Suppressor macrophage treated with lipopolysaccharide for 1 hour (primary cell): ENCODE data around the gene SYNC.

Experiments used
- DNase-seq, 3 donors: peaks; one replicate each; pipeline ENCODE4 v3.0.0-alpha.2; 2020 to 2022

Gene SYNC

DNA sequence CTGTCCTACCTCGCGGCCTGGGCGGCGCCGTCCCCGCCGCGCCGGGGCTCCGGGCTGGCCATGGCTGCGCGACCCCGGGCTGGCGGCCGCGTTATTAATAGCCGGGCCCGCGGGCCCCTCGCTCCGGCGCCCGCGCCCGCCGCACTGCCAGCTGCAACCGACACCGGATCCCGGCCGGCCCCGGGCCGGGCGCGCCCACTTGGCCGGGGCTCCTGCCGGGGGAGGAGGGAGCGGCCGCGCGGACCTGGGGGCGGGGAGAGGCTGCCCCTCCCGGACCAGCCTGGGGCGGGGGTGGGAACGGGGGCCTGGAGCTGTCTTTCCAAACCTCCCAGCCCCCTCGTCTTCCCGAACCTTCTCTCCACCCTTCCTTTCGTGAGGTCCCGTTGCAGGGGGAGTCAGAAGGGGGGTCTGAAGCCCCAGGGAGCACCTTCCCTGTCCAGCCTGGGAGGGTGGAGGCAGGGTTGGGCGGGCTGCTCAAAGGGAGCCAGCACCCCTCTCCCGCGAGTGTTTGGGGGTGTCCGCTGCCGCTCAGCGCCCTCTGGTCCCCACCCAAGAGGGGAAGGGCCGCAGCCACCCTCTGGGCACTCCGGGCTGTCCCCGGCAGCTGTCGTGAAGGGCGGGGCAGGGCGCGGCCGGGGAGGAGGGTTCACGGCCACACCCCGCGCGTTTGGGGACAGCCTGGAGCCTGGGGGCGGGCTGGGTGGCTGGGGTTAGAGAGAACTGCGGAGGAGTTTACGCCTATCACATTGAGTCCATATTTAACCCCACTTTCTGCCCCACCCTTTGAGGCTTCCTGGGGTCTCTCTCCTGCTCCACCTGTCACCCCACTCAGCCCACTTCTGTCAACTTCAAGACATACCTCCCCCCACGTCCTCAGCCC lies at the start of gene SYNC:
SYNC (minus strand) TSS at position 172 of the 880 bp plus-strand sequence; CDS start at position 62, 110 bp downstream.
- DNase-seq = peak; percentile 49 to 80 (median 55)

DNA sequence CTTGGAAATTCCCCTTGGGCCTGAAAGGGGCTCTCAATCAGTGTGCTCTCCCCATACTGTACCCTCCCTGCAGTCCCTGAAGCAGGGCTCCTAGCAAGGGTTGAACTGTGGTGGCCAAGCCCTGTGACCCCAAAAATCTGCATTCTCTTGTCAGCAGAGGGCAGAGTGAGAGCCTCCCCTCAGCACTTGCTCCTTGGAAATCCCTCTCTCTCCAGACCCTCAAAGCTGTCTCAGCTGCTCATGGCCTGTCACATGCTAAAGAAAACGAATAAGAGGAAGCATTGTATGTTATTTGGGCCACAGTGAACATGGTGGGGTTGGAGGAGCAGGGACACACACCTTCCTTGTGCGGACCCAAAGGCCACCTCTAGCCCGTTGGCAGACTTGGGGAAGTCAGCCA lies 47.2 kb upstream of the SYNC start:
- peak in 1 of 3 donors; percentile 16 for DNase-seq

DNA sequence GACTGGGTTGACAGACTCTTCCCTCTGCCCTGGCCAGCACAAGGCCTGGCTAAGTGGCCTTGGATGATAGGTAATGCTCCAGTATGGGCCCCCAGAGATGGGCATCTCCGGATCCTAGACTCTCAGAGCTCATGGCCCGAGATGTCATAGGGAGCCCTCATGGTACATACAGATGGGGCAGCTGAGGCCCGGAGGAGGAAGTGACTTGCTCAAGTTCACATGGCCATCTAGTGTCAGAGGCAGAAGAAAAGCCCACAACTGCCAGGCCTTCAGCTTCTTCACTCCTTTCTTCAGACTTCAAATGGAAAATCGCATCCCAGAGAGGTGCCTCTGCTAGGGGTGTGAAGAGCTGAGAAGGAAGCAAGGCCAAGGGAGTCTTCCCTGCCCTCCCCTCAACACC lies 46.8 kb upstream of the SYNC start:
- peak in 2 of 3 donors; percentile 33 to 44 for DNase-seq

DNA sequence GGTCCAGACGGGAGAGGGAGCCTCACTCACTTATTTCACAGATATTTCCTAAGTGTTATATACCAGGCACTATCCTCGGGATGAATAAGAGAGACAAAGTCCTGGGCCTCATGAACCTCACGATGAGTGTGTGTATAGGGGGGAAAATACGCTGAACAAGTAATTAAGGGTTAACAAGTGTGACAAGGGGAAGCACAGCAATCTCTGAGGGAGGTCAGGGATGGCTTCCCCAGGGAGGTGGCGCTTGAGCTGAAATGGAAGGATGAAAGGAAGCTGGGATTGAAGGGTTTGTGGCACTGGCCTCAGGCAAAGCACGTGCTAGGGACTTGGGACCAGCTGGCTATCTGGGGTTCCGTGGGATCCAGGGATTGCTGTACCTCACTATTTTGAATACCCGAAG lies 46.4 kb upstream of the SYNC start:
- peak in 1 of 3 donors; percentile 8 for DNase-seq

DNA sequence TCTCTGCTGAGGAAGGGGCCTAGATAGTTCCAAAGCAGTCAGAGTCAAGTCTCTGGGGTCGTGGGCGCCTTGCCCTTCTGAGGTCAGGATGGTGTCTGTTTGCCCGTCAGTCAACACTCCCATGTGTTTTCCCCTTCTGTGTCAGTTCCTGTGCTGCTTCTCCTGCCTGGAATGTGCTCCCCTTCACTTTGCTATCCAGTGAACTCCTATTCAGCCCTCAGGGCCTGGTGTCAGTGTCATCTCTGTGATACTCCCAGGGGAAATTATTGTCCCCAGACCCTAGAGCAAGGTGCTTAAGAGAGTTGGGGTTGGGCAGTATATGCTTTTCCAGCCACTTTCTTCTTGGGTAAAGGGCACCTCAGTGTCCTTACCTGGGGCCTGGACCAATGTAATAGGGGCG lies 45.8 kb upstream of the SYNC start:
- DNase-seq = peak in 1 of 3 donors; percentile 17

DNA sequence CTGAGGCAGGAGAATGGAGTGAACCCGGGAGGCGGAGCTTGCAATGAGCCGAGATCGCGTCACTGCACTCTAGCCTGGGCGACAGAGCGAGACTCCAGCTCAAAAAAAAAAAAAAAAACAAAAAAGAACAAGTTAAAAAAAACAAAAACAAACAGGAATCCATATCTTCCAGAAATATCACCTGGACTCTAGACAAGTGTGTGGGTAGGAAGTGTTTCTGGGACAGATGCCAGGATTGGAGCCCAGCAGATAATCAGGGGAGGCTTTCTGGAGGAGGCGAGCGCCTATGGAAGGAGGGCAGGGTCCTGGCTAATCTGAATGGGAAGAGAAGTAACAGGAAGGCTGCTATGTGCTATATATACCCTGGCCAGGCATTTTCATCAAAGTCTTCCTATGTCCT lies 43.6 kb upstream of the SYNC start:
- peak in 1 of 3 donors; percentile 10 for DNase-seq

DNA sequence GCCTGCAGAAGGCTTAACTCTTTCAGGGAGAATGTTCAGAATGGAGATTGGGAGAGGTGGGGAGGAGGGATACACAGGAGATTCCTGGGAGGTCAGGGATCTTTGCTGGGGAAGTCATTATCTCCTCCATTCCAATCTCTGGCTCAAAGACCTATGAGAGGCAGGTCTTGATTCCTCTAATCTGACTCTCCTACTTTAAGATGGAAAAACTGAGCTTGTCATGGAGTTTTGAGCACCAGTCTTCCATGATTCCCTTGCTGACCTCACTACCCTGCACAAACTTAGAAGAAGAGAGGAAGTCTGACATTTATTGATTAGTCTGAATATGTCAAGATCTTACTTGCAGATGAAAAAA lies 41.5 kb upstream of the SYNC start:
- DNase-seq = no peak

DNA sequence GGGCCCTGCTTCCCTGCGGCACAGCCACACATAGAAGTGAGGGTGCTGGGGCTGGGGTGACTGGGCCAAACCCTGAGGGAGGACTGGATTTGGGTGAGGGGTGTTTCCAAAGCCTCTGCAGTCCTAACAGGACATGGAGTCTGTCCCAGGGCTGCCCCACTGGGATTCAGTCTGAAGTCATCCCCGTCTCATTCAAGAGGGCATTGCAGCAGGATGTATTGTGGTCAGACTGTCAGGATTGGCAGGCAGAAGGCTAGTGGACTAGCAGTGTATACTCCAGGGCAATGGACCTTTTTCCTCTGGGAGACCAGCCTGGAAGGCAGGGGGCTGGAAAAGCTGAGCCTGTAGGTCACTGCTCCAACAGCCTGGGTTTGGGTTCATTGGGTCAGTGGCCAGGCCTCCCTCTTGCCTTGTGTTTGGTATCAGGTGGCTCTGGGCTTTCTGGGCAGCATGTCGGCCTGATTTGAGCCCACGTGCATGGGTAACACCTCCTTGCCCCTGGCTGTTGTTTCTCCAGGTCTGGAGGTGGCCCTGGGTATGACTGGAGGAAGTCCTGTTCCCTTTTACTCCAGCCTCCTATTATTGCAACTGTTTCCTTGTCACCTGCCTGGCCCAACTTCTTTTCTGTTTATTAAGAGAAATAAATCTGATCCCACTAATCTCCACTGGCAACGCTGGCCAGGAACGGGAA lies 41.0 kb upstream of the SYNC start:
- DNase-seq = no peak

DNA sequence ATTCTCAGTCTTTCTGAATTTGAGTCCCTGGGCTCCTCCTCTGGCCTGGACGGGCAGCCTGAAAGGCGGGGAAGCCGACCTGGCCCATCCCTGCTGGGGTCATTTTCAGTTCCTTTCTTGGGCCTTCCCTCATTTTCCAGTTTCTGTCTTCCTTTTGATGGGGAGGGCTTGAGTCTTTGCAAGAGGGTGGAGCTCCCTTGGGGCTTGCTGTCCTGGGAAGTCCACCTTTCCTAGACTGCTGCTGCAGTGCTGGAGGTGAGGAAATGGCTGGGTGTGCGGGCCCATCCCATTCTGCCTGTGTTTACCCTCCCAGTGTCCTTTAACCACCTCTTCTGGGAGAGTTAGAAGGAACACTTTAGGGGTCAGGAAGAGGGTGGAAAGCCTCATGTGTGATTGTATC lies 40.4 kb upstream of the SYNC start:
- DNase-seq = peak in 2 of 3 donors; percentile 19 to 46

DNA sequence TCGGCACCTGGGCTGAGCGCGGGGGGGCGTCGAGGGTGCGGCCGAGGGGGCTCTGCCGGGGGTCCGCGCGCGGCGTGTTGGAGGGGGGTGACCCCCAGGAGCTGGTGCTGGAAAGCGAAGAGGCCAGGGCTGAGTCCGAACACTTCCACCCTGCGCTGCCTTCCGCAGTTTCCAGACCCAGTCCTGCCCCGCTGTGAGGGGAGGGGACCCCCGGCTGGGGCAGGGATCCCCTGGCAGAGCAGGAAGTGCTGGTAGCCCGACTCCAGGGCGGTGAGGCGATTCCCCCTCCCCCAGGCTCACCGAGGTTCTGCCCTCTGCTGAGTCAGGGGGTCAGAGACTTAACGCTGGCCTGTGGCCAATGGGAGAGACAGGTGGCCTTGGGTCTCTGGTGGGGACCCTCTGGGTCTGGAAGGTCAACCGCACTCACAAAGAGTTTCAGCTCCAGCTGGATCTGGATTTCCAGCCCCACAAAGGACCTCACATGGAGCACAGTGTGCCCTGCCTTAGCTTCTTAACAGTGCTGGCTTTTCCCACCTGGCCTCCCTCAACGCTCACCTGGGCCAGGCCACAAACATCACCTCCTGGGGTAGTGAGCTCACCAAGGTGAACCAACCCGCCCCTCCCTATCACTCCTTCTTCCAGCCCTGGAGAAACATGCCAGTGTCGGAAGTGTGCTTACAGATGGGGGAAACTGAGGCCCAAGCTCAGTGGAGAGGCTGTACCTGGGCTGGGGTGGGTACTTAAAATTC lies 39.8 kb upstream of the SYNC start:
- peak in 2 of 3 donors; percentile 18 to 26 for DNase-seq

DNA sequence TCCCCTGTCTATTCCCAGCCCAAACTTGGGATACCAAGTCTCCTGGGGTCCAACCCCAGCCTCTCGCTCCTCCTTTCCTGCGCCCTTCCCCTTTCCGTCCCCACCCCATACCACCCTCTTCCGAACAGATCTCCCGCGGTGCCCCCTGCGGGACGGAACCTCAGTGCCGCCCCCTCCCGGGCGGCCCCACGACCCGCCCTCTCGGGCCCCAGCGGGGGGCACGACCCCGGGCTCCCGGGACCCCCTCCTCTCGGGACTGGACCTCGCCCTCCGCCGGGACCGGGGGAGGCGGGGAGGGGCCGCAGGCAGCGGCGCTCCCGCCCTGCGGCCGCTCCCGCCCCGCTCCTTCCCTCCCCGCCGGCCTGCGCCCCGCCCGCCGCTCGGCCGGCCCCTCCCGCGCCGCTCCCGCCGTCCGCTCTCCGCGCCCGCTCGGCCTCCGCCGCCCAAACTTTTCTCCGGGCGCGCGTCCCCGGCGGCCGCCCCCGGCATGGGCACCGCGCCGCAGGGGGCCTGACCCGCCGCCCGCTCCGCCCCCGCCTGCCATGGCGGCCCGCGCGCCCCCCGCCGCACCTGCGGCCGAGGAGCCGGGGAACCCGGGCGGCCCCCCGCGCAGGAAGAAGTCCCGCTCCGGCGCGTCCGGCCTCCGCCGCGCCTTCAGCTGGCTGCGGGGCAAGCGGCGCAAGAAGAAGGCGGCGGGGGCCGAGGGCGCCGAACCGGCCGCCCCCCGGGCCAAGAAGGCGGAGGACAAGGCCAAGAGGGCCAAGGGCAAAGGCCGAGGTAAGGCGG lies 39.0 kb upstream of the SYNC start:
- DNase-seq = peak; percentile 25 to 74 (median 46)

DNA sequence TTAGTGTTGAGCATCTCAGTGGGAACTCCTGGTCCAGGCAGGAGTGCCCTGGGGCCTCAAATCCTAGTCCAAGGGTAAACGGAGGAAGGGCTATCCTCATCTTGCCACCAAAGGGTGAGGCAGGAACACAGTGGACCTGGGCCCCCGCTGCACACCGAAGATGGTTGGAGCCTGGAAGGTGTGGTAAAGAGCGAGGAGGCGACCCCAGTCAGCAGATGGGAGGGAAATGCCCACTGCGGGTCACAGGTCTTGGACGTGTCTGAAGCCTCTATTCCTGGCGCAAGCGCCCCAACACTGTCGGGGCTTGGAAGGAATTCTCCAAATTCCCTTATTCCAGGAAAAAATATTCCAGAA lies 38.5 kb upstream of the SYNC start:
- DNase-seq = no peak

DNA sequence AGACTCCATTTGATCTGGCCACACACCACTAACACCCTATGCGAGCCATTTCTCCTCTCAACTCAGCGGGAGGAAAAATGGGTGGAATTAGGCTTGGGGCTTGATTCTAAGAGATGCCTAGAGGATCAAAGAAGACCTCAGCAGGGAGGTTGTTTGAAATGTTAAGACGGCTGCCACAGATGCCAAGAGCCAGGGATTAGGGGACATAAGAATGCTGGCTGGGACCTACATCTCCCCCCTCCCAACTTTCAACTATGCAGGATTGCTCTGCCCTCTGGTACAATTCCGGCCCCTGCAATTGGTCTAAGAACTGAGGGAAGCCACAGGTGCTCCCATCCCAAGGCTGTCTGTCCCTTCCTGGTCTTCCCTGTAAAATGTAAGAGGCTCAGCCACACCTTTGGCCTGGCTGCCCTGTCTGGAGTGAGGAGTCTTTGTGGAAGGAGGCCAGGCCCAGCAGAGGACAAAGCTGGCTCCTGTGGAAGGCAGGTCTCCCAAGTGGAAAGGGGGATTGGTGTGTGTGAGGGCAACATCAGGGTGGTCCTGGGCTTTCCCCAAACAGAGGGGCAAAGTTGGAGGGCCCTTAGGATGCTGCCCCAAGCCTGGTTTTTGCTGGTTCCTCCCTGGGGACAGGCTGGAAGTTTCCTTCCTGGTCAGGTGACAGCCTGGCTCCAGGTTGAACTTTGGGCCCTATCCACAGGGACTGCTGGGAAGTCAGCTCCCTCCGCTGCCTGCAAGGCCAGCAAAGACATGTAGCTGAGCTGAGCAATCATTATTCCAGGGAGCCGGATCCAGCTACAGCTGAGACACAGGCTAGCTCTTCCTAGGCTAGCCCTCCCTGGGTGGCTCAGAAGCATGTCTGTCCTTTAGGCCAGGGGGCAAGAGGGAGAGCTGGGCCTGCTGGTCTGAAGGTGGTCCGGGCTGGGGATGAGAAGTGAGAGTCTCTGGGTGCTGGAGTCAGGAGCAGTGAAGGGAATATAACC lies 34.5 kb upstream of the SYNC start:
- DNase-seq = peak in 1 of 3 donors; percentile 8

DNA sequence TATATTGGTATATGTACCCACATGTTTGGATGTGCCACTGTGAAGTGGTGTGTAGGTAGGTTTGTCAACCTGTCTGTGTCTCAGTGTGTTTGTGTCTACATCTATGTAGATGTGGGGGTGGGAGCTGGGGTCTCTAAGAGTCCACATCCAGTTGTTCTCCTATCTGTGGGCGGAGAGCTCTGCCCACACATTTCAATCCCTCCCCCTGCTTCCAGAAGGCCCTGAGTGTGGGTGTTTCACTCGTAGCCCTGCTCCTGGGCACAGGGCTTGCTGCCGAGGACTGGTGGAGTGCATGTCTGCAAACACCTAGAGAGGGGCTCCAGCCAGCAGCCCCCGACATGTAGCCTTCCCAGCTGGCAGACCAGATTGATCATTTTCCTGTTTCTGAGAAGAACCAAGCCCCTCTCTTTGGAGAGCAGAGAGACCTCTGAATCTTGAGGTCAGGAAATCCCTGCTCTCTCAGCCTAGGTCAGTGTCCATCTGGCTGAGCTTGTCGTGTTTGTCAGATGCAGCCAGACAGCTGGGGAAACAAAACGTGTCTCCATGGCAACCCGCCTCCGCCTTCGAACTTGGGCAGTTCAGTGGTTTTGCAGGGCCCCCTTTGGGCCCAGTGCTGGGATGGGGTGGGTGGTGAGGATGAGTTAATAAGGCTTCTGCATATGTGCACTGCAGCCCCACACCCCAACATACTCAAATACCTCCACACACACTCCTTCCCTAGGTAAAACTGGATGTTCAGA lies 31.2 kb upstream of the SYNC start:
- DNase-seq = no peak

DNA sequence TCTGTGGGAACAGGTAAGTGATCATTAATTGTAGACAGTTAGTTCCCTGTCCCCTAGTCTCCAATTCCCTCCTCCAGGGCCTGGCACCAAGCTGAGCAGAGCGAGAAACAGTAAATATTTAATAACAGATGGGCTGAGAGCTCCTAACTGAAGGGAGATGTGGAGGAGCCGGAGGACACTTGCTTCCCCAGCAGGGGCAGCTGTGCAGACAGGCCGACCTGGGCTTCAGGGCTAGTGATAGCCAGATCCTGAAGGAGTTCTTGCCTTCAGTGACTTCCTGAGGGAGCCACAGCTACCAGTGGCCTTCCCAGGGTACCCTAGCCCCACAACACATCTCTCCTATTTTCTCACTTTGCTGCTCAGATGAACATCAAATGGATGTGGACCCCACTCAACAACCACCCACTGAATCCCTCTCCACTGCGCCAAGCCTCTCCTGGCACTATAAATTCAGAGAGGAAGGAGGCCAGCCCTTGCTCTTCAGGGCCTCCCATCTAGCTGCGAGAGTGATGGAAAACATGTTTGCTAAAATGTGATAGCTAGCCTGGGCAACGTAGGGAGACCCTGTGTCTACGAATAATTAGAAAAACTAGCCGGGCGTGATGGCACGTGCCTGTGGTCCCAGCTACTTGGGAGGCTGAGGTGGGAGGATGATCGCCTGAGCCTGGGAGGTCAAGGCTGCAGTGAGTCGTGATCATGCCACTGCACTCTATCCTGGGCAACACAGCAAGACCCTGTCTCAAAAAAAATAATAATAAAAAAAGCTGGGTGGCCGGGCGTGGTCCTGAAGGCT lies 26.9 kb upstream of the SYNC start:
- DNase-seq = no peak

DNA sequence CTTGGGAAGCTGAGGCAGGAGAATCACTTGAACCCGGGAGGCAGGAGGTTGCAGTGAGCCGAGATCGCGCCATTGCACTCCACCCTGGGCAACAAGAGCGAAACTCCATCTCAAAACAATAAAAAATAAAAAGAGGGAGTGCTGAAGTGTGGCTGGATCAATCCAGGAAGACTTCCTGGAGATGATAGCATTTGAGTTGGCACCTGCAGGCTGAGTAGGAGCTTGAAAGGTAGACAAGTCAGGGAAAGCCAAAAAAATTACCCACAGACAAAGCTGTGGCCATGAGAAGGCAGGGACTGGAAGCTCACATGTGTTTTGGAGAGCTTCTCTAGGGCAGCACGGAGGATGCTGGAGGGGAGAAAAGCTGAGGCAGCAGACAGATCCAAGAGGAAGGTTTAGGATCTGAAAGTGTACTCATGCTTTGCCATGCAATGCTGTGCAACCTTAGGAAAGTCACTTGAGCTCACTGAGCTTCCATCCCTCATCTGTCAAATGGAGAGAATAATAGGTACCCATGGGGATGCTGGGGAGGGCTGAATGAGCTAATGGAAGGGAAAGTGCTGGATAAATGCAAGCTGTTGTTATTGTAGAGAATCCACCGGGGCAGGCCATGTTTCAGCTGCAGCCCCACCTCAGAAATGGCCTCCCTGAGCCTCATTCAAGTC lies 26.0 kb upstream of the SYNC start:
- DNase-seq = no peak

DNA sequence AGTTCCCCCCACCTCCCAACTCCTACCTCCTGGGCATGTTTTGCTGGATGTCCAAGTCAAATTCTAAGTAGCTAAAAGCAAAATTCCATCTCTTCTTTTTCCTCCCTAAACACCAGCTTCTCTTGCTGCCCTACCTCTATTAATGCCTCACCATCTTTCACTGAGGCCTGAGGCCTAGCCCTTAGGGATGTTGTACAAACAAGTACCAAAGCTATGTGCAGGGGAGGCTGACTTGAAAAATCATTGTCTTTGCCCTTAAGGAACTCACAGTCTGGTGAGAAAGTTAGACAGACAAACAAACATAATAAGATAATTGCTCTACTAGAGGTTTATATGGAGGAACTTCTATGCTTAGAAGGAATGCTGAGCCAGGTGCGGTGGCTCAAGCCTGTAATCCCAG lies 25.3 kb upstream of the SYNC start:
- no peak for DNase-seq

DNA sequence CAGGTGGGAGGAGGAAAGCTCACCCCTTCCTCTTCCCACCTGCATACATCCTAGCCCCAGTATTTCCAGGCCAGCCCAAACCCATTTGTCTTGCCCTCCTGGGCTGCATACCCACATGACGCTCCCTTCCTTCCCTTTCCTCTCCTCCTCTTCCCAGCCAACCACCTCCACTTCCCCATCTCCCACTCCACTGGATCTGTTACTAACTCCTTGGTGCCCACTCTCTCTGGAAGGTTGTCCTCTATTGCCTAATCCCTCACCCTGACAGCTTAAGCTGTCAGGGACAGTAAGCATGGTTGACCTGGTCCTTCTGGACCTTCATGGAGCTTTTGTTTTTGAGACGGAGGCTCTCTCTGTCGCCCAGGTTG lies 23.0 kb upstream of the SYNC start:
- peak; percentile 65 to 70 (median 66) for DNase-seq
